Left lung (tissue), 10 donors: ENCODE measurements around the gene ZNF22. TPM values are rescaled to one million over a fixed set of nuclear protein-coding genes. Genes with fewer than 3 reads are reported as not detected.
A peak's percentile ranks its signal among the peaks of the same experiment; 100 is the strongest.

ENCODE experiments used
- ATAC-seq: fragments of 200-7000 bp; cut with Tn5 transposase; one replicate; pipeline ENCODE4 v1.9.1; 2020; ENCODE audit warnings: moderate library complexity
- DNase-seq, 4 donors: peaks; one replicate each; pipeline ENCODE4 v3.0.0-alpha.2; 2013 to 2020
- H3K27ac ChIP-seq, 2 donors: fragments of 200-600 bp; sonication (generic) in 1 of 2; one replicate each; pipeline versions ENCODE4 v1.5.0 to v1.8.0; 2020 to 2021
- H3K27me3 ChIP-seq, 2 donors: fragments of 200-600 bp; sonication (generic) in 1 of 2; one replicate each; pipeline versions ENCODE4 v1.5.0 to v1.8.0; 2020 to 2021
- H3K36me3 ChIP-seq, 2 donors: fragments of 200-600 bp; sonication (generic) in 1 of 2; one replicate each; pipeline versions ENCODE4 v1.5.0 to v1.8.0; 2020 to 2021
- H3K4me1 ChIP-seq, 2 donors: fragments of 200-600 bp; one replicate each; pipeline ENCODE4 v1.8.0; 2021
- H3K4me3 ChIP-seq, 2 donors: fragments of 200-600 bp; sonication (generic) in 1 of 2; one replicate each; pipeline versions ENCODE4 v1.5.0 to v1.8.0; 2020 to 2021; ENCODE audit warnings: mild to moderate bottlenecking in 1 of 2
- H3K9me3 ChIP-seq, 2 donors: fragments of 200-600 bp; sonication (generic) in 1 of 2; one replicate each; pipeline versions ENCODE4 v1.5.0 to v1.8.0; 2020 to 2021
- intact Hi-C, 2 donors: fragments of 100-400 bp; cut with DNase I; formaldehyde crosslinking; loops; one replicate each; pipeline versions ENCODE4 v1.11.2 to v1.14.2; 2022
- polyA plus RNA-seq, 6 donors: library from polyadenylated mRNA; unstranded; fragments of 120-200 nt; gene quantifications; one replicate each; pipeline ENCODE4 v1.2.1, GENCODE V29; 2013; ENCODE audit not compliant: insufficient read length in 6 of 6
- total RNA-seq, 2 donors: library from RNA; stranded (reverse); fragmentation: NEBNext Ultra II Directional; extraction: Animal tissue kit (Norgen Biotek cat#: 25700); gene quantifications; one replicate each; pipeline ENCODE4 v1.2.1, GENCODE V29; 2021
- TF ChIP-seq, protein P1 (sequence below), 2 donors: fragments of 200-600 bp; sonication (generic) in 1 of 2; IDR thresholded peaks; one replicate each; pipeline versions ENCODE4 v1.5.0 to v1.8.0; 2021; ENCODE audit warnings: antibody characterized with exemption in 2 of 2
- donor health status: DM: no; HTN: yes; CAD: no.
- donor health status: DM: no; HTN: no; CAD: no.

The ZNF22 gene
- total and polyA plus RNA-seq, 8 donors: 19.3 to 80.0 (median 75.0) TPM

DNA sequence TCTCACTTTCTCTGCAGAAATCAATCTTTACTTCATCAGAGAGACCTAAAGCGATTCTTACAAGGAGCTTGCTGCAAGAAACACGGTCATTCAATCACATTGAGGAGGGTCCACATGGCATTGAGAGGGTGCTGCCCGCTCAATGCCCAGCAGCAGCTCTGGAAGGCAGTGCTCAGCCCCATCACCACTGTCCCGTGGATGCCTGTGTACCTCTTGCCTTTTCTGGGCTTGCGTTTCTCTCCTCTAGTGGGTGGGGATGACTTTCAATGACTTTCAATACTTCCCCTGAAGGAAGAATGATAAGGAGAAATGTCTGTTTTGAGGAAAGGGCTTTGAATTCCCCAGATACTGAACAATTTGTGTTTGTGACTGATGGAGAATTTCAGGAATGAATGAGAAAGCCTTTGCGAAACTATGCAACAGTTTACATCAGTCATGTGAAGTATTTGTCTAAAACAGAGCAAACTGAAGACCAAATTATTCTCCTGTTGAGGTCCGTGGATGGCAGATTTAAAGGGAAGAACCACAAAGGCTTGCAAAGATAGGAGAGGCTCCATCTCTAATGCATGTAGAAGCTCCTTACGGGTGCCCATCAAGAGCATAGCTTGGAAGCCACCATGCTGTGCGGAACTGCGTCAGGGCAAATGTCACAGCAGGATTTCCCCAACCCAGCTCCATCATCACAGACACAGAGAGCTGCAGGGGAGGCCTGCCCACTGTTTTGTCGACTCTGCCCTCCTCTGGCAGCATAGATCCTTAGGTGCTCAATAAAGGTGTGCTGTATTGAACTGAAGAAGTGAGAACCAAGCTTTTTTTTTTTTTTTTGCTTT lies 6.6 kb upstream of the ZNF22 start:
- intact Hi-C loops: no loop called here
- peak overlapping the region in 1 of 2 donors; percentile 9 for H3K27ac ChIP-seq
- peaks cover 0 to 51% of the 10 kb centered on the region in 2 donors for H3K36me3 ChIP-seq
- no peak overlapping the region for H3K4me3 ChIP-seq
- no peaks in the 10 kb centered on the region for H3K9me3 ChIP-seq
- ATAC-seq (no peak), DNase-seq (no peak)
- peaks cover 3 to 61% of the 10 kb centered on the region in 2 donors for H3K4me1 ChIP-seq
- TF ChIP-seq, protein P1, sequence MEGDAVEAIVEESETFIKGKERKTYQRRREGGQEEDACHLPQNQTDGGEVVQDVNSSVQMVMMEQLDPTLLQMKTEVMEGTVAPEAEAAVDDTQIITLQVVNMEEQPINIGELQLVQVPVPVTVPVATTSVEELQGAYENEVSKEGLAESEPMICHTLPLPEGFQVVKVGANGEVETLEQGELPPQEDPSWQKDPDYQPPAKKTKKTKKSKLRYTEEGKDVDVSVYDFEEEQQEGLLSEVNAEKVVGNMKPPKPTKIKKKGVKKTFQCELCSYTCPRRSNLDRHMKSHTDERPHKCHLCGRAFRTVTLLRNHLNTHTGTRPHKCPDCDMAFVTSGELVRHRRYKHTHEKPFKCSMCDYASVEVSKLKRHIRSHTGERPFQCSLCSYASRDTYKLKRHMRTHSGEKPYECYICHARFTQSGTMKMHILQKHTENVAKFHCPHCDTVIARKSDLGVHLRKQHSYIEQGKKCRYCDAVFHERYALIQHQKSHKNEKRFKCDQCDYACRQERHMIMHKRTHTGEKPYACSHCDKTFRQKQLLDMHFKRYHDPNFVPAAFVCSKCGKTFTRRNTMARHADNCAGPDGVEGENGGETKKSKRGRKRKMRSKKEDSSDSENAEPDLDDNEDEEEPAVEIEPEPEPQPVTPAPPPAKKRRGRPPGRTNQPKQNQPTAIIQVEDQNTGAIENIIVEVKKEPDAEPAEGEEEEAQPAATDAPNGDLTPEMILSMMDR (IDR thresholded peaks at IDR 0.05): no peak
- no peaks in the 10 kb centered on the region for H3K27me3 ChIP-seq

DNA sequence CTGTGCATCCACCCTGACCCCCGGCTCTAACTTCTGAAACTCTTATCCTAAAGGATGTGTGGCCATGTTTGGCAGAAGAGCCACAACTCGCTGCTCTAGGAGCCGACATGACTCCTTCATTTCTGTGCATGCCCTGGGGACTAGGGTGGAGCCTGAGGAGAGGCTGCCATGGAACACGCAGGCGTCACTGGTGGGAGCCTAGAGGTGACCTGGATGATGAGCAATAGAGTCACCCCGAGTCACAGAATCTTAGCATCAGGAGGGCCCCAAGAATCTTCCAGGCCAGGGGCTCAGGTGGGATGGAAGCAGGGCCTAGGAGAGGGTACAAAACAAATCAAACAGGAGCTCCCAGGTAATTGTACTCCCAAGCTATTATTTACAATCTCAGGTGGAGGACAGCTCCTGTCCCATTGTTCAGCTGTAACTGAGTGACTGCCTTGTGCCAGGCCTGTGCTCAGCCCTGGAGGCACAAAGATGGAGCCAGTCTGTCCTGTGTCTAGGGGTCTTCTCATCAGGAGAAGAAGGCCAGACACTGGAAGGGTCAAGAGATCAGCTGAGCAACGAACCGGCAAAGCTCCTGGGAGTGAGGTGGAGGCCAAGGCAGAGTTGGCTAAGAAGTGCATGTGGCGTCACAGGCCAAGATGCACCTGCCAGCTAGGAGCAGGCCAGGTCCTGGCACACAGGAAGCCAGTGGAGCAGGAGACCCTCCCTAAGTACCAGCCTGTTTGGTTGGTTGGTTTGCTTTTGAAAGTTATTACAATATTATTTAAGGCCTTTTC lies 5.8 kb upstream of the ZNF22 start:
- intact Hi-C loops: no loop called here
- Histone ChIP-seq H3K36me3 (peaks cover 0 to 43% of the 10 kb centered on the region in 2 donors), H3K4me1 (peaks cover 3 to 60% of the 10 kb centered on the region in 2 donors), H3K4me3 (no peak overlapping the region), H3K9me3 (no peaks in the 10 kb centered on the region), H3K27ac (peak overlapping the region; percentile 73 to 79), H3K27me3 (no peaks in the 10 kb centered on the region)
- TF ChIP-seq, protein P1 (IDR thresholded peaks at IDR 0.05): no peak
- DNase-seq (no peak), ATAC-seq (no peak)

DNA sequence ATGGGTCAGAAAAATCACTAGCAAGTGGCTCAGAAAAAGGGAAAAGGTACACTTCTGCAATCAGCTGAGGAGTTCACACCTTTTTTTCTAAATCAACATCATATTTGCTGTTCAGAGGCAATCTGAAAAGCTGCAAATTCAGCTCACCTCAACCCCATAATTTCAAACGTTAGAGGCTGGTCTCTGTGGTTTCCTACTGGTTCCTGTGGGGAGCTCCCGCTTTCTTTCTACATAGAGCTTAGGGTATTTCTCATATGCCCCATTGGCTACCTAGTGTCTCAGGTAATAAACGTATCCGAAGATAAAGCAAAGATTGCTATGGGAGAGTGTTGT lies 5.2 kb upstream of the ZNF22 start:
- H3K4me3 ChIP-seq: no peak overlapping the region
- no peaks in the 10 kb centered on the region for H3K9me3 ChIP-seq
- peak overlapping the region; percentile 73 to 79 for H3K27ac ChIP-seq
- intact Hi-C loops: no loop called here
- no peaks in the 10 kb centered on the region for H3K27me3 ChIP-seq
- H3K36me3 ChIP-seq: peaks cover 0 to 37% of the 10 kb centered on the region in 2 donors
- TF ChIP-seq, protein P1 (IDR thresholded peaks at IDR 0.05): no peak
- ATAC-seq (no peak), DNase-seq (no peak)
- H3K4me1 ChIP-seq: peaks cover 9 to 65% of the 10 kb centered on the region in 2 donors

DNA sequence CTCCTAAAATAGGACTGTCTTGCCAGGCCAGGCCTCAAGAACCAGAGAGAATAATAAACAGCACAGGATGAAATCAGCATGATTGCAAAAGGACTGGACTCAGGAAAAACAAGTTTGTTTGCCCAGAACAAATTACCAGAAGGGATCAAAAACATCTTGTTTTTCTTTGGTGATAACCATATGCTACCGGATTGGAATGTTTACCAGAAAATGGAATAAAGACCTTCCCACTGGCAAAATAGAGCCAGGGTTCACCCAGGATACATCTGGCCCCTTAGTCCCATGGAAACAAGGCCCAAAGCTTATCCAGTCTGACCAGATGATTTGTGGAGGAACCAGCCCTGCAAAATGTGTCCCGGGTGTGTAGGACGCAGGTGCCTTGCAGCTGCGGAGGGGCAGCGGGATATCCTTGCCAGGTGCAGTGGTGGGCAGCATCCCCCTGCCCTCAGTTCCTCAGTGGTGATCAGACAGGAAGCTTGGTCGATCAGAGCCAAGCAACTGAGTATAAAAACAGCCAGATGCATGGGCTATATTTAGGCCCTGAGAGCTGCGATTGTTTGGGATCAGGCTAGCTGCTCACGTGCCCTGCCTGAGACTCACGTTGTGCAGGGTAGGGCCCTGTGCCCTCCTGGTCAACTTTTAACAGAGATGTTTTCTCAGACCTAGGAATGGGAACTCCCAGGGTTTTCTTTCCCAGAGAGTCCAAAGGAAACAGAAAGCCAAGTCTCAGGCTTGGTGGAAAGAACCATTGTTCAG lies 4.6 kb upstream of the ZNF22 start:
- TF ChIP-seq, protein P1 (IDR thresholded peaks at IDR 0.05): no peak
- Histone ChIP-seq H3K4me3 (no peak overlapping the region), H3K36me3 (peaks cover 0 to 31% of the 10 kb centered on the region in 2 donors), H3K9me3 (no peaks in the 10 kb centered on the region), H3K4me1 (peaks cover 9 to 62% of the 10 kb centered on the region in 2 donors), H3K27ac (peak overlapping the region; percentile 73 to 79), H3K27me3 (no peaks in the 10 kb centered on the region)
- DNase-seq (no peak), ATAC-seq (peak; percentile 13)
- intact Hi-C loops: no loop called here
